RCC 7860 (cell line): ENCODE data around the gene ALG12.
"Not testable (repeated sequence)": the region's sequence is repeated elsewhere in the genome, so short reads cannot be mapped to it uniquely, and the experiment has no call there.

Source experiments
- DNase-seq: peaks from one replicate; pipeline ENCODE4 v3.0.0-alpha.2; 2015; ENCODE audit warnings: low spot score
- FAIRE-seq: peaks from 2 replicates; lab custom pipeline; 2012; peaks lifted over from hg19 to GRCh38; lab: Jason Lieb, UNC

ALG12 gene

DNA sequence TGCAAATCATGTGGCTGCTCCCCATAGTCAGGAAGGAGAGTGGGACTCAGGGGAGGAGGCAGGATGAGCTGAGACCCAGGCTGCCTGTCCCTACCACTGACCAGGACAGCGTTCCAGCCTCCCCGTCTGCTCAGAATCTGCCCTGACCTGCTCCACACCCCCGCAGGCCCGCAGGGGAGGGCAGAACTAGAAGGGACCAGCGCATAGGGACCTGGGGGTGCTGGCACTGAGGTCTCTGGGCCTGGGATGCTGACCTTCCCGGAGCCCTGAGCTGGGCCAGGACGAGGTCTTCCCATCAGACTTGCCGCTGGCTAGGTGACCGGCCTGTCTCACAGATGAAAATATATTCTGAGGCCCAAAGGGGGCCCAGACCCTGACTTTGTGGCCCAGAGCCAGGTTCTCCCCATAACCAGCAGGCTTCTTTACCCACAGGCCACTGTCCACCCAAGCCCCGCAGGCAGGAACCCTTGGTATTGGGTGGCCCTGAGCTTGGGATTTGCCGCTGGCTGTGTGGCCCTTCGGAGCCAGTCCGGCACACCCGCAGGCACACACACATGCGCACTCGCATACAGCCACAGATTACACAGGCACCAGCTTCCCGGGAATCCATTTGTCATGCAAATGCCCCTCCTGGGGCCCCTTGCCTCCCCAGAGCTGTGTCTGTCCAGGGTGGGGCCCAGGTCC is 28.5 kb upstream of the ALG12 start:
- DNase-seq (no peak), FAIRE-seq (no peak)

DNA sequence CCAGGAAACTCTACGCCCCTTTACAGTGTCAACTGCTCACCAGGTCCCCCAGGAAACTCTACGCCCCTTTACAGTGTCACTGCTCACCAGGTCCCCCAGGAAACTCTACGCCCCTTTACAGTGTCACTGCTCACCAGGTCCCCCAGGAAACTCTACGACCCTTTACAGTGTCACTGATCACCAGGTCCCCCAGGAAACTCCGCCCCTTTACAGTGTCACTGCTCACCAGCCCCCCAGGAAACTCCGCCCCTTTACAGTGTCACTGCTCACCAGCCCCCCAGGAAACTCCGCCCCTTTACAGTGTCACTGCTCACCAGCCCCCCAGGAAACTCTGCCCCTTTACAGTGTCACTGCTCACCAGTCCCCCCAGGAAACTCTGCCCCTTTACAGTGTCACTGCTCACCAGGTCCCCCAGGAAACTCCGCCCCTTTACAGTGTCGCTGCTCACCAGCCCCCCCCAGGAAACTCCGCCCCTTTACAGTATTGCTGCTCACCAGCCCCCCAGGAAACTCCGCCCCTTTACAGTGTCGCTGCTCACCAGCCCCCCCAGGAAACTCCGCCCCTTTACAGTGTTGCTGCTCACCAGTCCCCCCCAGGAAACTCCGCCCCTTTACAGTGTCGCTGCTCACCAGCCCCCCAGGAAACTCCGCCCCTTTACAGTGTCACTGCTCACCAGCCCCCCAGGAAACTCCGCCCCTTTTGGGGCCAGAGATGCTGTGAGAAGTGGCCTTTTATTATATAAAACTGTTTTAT is 27.0 kb upstream of the ALG12 start:
- FAIRE-seq: not testable (repeated sequence)
- DNase-seq: peak; percentile 4

DNA sequence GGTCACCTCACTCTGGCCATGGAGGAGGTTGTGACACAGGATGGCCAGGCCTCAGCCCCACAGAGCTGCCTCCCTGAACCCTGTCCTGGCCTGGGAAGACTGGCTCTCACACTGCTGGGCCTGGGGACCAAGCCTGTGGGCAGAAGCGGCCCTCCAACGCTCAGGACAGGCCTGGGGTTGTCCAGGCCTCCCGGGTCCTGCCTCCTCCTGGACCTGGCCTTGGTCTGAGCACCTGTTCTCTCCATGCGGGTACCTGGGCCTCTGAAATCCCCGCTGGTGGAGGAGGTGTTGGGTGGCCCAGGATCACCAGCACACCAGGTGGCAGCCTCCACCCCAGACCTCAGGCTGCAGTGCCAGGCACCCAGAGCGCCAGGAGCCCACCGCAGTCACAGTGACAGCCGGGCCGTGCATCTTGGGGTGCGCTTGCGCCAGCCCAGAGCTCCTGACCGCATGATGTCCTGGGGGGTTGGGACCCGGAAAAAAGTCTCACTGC is 26.2 kb upstream of the ALG12 start:
- FAIRE-seq (no peak), DNase-seq (no peak)

DNA sequence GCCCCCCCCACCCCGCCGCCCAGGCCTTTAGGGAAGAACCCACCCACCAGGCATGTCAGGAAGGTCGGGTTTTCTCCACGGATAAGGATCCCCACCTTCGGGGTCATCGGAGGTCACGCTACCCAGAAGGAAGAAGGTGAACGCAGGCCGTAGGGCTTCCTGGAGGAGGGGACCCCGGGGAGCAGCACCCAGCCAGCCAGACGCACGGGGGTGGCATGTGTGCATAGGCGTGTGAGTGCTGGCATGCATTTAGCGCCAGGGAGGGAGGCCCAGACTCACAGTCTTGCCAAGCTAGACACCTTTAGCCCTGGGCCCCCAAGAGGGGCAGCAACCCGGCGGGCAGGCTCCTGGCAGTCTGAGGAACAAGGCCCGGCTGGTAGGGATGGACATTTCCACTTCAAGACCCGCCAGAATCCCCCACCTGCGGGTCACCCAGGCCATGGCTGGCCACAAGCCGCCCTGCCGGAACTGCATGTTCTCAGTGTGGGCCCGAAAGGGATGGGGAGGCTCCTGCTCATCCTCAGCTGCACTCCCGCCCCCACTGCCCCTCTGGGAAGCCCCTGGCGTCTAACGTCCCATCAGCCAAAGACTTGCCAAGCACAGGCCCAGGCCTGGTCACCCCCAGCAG is 25.6 kb upstream of the ALG12 start:
- no peak for DNase-seq
- FAIRE-seq: no peak

DNA sequence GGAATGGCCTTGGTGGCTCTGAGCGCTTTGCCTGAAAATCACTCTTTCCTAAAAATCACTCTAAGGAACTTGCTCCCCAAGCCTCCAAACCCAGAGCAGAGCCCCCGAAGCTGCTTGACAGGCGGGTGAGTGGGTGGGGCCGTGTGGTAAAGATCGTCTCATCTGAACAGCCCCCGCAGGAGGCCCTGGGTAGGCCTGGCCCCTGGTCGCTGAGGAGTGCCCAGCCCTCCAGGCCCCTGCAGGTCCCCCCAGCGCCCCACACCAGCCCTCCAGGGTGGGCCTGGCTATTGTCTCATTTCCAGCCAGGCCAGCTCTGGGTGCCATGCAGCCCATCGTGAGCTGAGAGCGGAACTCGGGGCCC is 25.1 kb upstream of the ALG12 start:
- FAIRE-seq: no peak
- no peak for DNase-seq

DNA sequence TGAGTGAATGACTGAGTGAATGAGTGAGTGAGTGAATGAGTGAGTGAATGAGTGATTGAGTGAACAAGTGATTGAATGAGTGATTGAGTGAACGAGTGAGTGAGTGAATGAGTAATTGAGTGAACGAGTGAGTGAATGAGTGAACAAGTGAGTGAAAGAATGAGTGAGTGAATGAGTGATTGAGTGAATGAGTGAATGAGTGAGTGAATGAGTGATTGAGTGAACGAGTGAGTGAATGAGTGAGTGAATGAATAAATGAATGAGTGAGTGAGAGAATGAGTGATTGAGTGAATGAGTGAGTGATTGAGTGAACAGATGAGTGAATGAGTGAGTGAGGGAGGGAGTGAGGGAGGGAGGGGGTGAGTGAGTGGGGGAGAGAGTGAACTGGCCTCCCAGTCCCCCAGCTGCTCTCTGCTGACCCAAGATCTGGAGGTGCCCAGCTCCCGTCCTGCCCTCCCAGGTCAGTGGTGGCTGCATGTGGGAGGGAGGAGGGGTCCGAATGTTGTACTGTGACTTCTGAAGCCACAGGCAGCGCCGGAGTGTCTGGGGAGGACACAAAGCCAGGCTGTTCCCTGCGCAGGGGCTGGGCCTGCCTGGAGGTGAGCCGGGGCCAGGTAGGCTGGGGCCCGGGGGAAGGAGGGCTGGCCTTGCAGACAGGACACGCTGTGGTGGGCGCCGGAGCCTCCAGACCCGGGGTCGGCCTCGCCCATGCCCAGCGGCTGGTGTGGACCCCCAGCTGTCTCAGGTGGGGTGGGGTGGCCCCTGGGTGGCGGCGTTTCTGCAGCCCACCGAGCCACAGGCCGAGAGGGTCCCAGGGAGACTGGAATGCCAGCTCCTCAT is 24.5 kb upstream of the ALG12 start:
- FAIRE-seq (no peak), DNase-seq (no peak)

DNA sequence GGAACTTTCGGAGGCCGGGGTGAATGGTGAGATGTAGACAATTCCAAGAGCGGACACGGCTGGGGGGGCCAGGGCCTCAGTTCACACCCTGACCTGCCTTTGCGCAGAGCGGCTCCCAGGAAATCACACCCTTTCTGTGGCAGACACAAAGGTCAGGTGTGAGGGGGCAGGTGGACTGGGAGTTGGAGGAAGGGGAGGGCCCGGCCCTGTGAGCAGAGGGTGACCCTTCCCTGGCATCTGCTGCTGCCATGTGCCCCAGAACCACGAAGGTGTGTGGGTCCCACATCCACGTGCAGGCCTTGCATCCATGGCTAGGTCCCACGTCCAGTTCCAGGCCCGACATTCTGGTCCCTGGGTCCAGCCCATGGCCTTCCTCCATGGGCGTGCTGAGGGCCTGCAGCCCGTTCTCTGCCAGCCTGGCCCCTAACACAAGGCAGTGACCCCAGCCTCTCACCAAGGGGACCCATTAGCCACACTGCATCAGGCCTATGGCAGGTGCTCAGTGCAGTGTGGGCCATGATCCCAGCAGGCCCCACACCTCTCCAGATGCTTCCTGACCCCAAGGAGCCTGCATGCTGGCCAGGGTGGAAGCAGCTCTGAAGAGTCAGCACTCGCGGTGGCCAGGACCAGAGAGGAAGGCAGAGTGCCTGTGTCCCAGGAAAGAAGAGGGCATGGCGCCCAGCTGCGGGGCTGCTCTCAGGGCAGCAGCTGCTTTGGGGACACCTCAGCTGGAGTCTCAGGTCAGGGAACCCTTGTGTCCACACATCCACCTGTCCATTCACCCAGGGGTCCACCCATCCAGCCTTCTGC is 23.5 kb upstream of the ALG12 start:
- DNase-seq (no peak), FAIRE-seq (no peak)

DNA sequence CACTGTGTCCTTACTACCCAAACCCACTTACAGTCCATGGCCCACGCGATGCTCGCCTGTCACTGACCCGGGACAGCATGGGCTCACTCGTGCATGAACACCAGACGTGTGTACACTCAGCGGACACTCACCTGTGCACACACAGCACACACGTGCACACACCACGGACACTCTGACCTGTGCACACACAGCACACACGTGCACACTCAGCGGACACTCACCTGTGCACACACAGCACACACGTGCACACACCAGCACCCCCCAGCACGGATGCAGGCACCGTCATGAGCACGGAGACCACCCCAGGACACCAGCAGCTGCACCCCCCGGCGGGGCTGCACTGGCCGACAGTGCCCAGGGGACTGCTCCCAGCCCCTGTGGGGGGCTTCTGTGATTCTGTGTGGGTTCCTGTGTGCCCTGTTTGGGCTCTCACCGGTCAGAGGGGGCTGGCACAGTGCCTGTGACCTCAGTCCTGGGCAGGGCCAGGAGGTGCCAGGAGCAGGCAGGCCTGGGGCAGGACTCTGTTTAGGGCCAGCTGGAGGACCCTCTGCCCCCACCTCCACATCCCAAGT is 20.4 kb upstream of the ALG12 start:
- DNase-seq: no peak
- FAIRE-seq: no peak

DNA sequence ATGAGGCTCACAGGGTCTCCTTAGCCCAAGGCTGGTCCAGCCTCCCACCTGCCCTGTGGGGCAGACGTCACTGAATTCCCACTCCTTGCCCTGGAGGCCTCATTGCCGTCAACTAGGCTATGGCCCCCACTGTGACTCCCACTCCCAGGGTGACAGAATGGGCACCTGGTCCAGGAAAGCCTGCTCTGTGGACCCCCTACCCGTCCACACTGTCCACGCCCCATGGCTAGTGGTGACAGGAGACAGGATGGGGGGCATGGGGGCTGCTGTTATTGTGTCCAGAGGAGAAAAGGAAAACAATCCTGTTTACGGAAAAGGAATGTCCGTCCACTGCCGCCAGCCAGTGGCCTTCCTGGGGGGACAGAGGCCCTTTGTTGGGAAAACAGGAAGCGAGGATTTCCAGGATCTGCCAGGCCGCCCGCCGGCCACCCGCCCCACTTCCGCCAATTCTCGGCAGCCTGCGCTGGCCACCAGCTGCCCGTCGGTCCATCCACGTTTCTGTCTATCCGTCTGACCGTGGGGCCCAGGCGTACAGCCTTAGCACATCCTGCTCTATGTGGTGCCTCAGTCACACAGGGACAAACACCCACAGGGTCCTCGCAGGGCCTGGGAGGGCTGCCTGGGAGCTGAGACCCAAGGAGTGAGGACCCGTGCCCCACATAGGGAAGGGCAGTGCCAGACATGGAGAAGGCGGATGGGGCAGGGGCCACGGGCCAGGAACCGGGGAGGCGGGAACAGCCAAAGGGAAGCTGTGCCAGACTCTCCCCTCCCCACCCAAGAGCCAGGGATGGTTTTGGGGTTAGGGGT is 19.7 kb upstream of the ALG12 start:
- DNase-seq (no peak), FAIRE-seq (no peak)

DNA sequence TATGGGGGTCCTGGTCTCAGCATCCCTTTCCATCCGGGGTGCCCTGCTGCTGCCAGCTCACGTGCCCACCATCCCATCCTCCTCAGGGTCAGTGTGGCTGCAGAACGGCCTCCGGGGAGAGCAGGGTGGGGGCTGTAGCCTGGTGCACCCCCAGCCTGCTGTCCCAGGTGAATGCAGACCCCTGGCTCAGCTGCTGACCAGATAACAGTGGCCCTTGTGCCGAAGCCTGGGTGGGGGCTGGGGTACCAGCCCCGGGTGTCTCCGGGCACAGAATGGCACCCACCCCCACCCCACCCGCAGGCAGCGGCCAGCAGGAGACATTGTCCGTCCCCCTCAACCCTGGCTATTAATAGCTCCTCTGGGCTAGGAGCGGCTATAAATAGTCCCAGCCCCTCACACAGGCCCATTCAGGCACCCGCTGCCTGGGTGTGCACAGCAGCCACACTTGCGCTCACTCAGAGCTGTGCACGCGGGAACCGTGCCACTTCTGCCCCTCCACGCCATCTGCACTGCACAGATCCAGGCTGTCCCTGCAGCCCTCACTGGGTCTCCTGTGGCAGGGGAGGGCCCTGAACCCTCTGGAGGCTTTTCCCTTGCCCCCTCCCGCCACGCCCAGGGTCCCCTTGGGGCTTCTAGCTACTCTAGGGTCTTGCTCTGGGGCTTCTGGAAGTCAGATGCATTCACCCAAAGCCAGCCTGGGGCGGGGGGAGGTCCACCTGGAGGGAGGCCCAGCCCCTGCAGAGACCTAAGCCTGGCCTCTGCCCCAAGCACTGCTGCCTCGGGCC is 18.9 kb upstream of the ALG12 start:
- DNase-seq: no peak
- FAIRE-seq: no peak

DNA sequence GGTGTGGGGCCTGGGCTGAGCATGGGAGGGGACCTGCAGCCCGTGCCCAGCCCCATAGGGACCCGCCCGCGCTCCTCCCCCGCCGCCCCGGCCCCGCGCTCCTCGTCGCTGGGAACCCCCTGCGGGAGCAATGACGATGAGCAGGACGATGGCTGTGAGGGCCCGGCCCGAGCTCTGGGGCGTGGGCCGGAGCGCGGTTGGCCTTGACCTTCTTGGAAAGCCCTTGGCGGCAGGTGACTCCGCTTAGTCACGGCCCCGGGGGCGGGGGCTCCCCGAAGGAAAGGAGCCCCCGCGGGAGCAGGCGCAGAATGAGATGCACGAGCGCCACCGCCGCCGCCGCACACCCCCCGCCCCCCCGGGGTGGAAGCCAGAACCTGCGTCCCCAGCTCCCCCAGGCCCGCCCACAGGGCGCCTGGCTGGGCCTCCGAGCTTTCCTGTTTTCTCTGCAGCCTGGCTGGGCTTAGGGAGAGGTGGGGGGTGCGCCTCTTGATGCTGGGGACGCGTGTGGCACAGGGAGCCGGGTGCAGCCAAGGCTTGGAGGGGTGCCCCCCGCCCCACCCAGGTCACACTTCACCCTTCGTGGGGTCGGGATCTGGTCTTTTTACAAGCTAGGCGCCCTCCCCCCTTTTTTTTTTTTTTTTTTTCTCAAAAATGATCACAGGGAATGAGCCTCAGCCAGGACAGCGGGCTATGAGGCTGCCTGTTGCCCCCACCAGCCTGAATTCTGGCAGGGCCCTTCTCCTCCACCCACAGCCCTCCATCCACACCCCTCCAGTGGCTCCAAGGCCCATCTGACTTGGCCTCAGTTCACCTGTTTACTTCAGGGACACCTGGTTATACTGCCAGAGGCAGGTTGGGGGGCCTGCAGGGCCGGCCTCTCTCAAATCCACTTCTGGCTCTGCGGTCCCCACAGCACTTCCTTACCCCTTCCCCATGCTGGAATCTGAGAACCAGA is 18.1 kb upstream of the ALG12 start:
- FAIRE-seq (no peak), DNase-seq (peak; percentile 80)

DNA sequence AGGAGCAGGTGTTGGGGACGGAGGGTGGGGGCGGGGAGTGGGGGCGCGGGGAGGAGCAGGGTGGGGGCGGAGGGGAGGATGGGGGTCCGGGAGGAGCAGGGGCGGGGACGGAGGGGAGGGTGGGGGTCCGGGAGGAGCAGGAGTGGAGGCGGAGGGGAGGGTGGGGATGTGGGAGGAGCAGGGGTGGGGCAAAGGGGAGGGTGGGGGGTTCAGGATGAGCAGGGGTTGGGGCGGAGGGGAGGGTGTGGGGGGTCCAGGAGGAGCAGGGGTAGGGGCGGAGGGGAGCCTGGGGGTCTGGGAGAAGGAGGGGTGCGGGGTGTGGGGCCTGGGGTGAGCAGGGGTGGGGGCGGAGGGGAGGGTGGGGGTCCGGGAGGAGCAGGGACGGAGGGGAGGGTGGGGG is 17.3 kb upstream of the ALG12 start:
- no peak for DNase-seq
- no peak for FAIRE-seq

DNA sequence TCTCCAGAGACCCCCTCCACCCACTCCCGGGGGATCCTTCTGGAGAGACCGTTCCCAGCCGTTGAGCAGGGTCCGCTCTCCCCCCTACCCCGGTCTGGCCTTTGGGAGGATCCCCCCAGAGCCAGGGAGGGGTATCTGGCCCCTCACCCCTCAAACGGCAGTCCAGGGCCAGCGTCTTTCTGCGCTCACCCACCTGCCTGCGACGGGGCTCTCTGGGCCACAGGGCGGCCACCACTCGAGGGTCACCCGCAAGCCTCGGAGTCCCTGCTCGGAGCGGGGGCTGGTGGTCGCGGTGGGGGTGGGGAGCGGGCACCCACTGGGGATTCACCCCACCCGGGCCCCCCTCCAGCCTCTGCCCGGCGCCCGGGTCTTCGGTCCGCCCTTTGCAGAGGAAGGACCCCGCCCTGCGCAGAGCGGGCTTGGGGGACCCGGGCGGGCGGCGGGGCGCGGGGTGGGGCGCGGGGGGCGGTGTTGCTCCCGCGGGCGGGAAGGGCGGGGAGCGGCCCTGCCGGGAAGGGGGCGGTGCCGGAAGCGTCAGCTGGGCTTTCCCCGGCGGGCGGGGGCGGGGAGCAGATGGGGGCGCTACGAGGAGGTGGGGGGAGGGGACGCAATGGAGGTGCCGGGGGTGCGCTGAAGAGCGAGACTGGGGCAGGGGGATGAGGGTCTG is 16.8 kb upstream of the ALG12 start:
- FAIRE-seq (no peak), DNase-seq (peak; percentile 4)

DNA sequence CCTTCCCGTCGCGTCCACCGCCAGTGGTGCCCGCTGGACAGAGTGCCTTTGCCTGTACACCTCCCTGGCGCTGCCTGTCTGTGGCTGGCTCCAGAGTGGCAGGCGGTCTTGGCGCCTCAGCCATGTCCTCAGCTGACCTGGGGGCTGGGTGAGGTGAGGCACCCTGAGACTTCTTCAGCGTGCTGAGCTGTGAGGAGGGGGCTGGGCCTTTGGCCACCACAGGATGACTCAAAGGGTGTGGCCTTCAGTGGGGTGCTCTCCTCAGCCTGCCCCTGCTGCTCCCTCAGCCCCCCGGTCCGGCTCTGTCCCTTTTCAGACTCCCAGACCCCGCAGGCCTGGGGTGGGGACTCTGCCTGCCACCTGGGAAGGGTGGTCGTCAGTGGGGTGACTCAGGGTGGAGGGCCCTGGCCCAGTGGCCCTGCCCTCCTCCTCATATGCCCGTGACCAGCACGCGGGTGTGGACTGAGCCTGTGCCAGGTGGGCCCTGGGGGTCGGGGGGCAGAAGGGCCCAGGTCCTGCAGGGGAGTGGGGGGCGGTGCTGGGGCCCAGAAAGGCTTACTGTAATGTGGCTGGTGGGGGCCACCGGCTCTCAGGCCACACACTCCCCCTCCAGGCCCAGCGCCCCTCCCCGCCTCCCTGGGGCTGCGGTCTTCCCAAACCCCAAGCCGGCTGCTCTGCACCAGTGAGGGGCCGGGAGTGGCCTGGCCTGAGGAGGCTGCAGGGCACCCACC is 16.1 kb upstream of the ALG12 start:
- FAIRE-seq (peak; percentile 46), DNase-seq (peak; percentile 79)

DNA sequence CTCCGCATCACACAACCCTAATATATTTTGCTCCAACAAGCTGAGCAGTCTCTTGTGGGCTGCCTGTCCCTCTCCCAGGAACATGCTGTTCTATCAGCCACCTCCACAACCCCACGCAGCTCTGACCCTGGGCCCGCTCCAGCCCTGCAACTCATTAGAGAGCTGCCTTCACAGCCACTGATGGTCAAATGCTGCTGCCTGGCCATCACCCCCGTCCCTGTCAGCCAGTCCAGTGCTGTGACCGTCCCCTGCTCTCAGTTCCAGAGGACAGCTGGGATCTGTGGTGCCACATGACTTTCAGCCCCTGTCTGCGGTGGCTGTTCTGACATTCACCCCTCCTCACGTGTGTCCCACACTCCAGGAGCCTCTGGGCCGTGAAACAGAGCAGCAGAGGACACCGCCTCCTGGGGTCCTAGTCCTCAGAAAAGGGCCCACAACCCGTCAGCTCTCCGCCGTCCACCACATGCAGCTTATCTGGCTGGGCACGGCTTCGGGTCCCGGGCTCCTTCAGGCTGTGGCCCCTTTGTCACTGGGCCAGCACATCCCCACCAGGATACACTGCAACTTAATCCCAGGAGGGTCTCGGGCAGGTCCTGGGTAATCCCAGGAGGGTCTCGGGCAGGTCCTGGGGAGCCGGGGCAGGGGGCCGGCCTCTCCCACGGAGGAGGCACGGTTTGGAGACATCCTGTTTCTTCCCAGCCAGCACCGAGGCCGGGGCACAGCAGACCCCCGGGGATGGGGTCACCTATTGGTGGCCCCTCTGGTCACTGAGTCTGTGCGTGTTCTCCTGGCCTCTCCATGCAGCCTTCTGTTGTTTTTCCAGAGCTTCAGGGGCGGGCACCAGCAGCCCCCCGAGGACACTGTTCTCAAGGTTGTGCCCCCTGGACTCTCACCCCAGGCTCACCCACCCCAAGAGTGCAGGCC is 15.3 kb upstream of the ALG12 start:
- DNase-seq (no peak), FAIRE-seq (no peak)
